HG02938 (cell line): ENCODE data around the gene CMTM3.
"Not testable (repeated sequence)": the region's sequence is repeated elsewhere in the genome, so short reads cannot be mapped to it uniquely, and the experiment has no call there.

ENCODE experiments used
- ATAC-seq: cut with Tn5 transposase; IDR thresholded peaks from one replicate; pipeline ENCODE4 v1.9.1; 2021; ENCODE audit warnings: mild to moderate bottlenecking, moderate library complexity; ENCODE audit not compliant: unreplicated experiment

CMTM3 gene

GRCh38 chr16:66581246-66581952, 23.1 kb upstream of the CMTM3 start:
- no peak for ATAC-seq

GRCh38 chr16:66585481-66586239, 18.8 kb upstream of the CMTM3 start:
- no peak for ATAC-seq

GRCh38 chr16:66587881-66588600, 16.5 kb upstream of the CMTM3 start:
- no peak for ATAC-seq

GRCh38 chr16:66588981-66589713, 15.4 kb upstream of the CMTM3 start:
- no peak for ATAC-seq

- ATAC-seq, result no peak
Measured at GRCh38 chr16:66590322-66590721, 14.2 kb upstream of the CMTM3 start.

- ATAC-seq, result no peak
Measured at GRCh38 chr16:66591018-66591417, 13.5 kb upstream of the CMTM3 start.

- no peak for ATAC-seq
Measured at GRCh38 chr16:66592241-66592640, 12.3 kb upstream of the CMTM3 start.

GRCh38 chr16:66592814-66593213, 11.7 kb upstream of the CMTM3 start:
- no peak for ATAC-seq

GRCh38 chr16:66594739-66595138, 9.8 kb upstream of the CMTM3 start:
- no peak for ATAC-seq

GRCh38 chr16:66596559-66596958, 7.9 kb upstream of the CMTM3 start:
- ATAC-seq, result not testable (repeated sequence)

GRCh38 chr16:66596986-66597848, 7.3 kb upstream of the CMTM3 start:
- ATAC-seq, result no peak

- no peak for ATAC-seq
Measured at GRCh38 chr16:66598111-66598510, 6.4 kb upstream of the CMTM3 start.

- no peak for ATAC-seq
Measured at GRCh38 chr16:66599726-66600125, 4.8 kb upstream of the CMTM3 start.

- no peak for ATAC-seq
Measured at GRCh38 chr16:66600477-66600876, 4.0 kb upstream of the CMTM3 start.

GRCh38 chr16:66601471-66601870, 3.0 kb upstream of the CMTM3 start:
- no peak for ATAC-seq

- ATAC-seq, result peak; percentile 25
Measured at GRCh38 chr16:66603537-66604375, 748 bp upstream of the CMTM3 start.

- peak; percentile 12 for ATAC-seq
Measured at GRCh38 chr16:66605177-66605978, 874 bp downstream of the CMTM3 start.

GRCh38 chr16:66605979-66606751, 1.7 kb downstream of the CMTM3 start:
- ATAC-seq, result peak; percentile 32
